Upper lobe of left lung (tissue), 4 donors: ENCODE data around the gene TMEM181.

Source experiments
- CTCF ChIP-seq, 6 experiments: fragments of 450-650 bp in 4 of 6; fragments of 200-600 bp in 2 of 6; sonication (generic) in 2 of 6; IDR thresholded peaks; one replicate each; pipeline ENCODE4 v1.5.1; 2016 to 2019; ENCODE audit warnings: antibody characterized with exemption in 6 of 6
- POLR2A ChIP-seq, 4 donors: fragments of 450-650 bp; IDR thresholded peaks; one replicate each; pipeline ENCODE4 v1.5.1; 2016 to 2017; ENCODE audit warnings: antibody characterized with exemption in 4 of 4, mild to moderate bottlenecking in 2 of 4
- POLR2AphosphoS5 ChIP-seq, 2 donors: sonication (generic); formaldehyde crosslinking; IDR thresholded peaks; one replicate each; pipeline ENCODE4 v1.5.1; 2017; ENCODE audit warnings: antibody characterized with exemption in 2 of 2

GRCh38 chr6:158645064-158646022 is 85.5 kb downstream of the TMEM181 start:
- TF ChIP-seq CTCF (IDR thresholded peaks at IDR 0.05) (no peak), POLR2A (IDR thresholded peaks at IDR 0.05) (no peak), POLR2AphosphoS5 (IDR thresholded peaks at IDR 0.05) (no peak)
